PC-9 (cell line): ENCODE results near the gene GOLGA6D. TPM values are rescaled to one million over a fixed set of nuclear protein-coding genes. Genes with fewer than 3 reads are reported as not detected.

Experiments used
- BruUV-seq: library from RNA; stranded (reverse); fragments of 400-500 nt; replicated peaks from 2 replicates; lab custom pipeline; 2021; lab: Mats Ljungman, UMichigan
- CTCF ChIA-PET: fragments of 300-600 bp; sonication (Branson Sonifier 250); formaldehyde crosslinking; loops from one replicate; lab custom pipeline; 2022; ENCODE audit warnings: antibody characterized with exemption; lab: Charles Lee
- POLR2A ChIA-PET: fragments of 300-600 bp; sonication (Branson Sonifier 250); formaldehyde crosslinking; loops from one replicate; lab custom pipeline; 2022; ENCODE audit warnings: antibody characterized with exemption; ENCODE audit not compliant: unreplicated experiment; lab: Charles Lee
- DNase-seq, 2 experiments: peaks; one replicate each; pipeline versions ENCODE4 v3.0.0 to v3.0.0-alpha.2; 2015 to 2022; ENCODE audit warnings: mixed read lengths in 1 of 2
- H2AFZ ChIP-seq: fragments of 200-600 bp; sonication (generic); 2 replicates; pipeline ENCODE4 v1.8.1; 2017; ENCODE audit warnings: antibody characterized with exemption
- H3F3A ChIP-seq: fragments of 200-600 bp; sonication (generic); 2 replicates; pipeline ENCODE4 v1.8.1; 2017; ENCODE audit warnings: antibody characterized with exemption, mild to moderate bottlenecking, low read depth; ENCODE audit not compliant: insufficient read depth
- H3K27ac ChIP-seq: fragments of 200-600 bp; sonication (generic); 2 replicates; pipeline ENCODE4 v1.6.1; 2016; ENCODE audit warnings: mixed run types
- H3K27me3 ChIP-seq: fragments of 200-600 bp; sonication (generic); 2 replicates; pipeline ENCODE4 v1.6.1; 2016; ENCODE audit warnings: low read depth, mixed run types; ENCODE audit not compliant: insufficient read depth
- H3K36me3 ChIP-seq: fragments of 200-600 bp; sonication (generic); 2 replicates; pipeline ENCODE4 v1.6.1; 2016; ENCODE audit warnings: low read depth, mixed run types
- H3K4me1 ChIP-seq: fragments of 200-600 bp; sonication (generic); replicated peaks from 2 replicates; pipeline ENCODE4 v1.6.1; 2016; ENCODE audit warnings: mixed run types; ENCODE audit not compliant: insufficient read depth
- H3K4me2 ChIP-seq: fragments of 200-600 bp; sonication (generic); 2 replicates; pipeline ENCODE4 v1.6.1; 2017; ENCODE audit warnings: mixed run types
- H3K4me3 ChIP-seq: fragments of 200-600 bp; sonication (generic); 2 replicates; pipeline ENCODE4 v1.6.1; 2016; ENCODE audit warnings: mixed run types
- H3K79me2 ChIP-seq: fragments of 200-600 bp; sonication (generic); 2 replicates; pipeline ENCODE4 v1.6.1; 2017; ENCODE audit warnings: low read depth, mixed run types
- H3K9me2 ChIP-seq: fragments of 200-600 bp; sonication (generic); 2 replicates; pipeline ENCODE4 v1.8.1; 2017; ENCODE audit warnings: mild to moderate bottlenecking; ENCODE audit not compliant: insufficient read depth
- H3K9me3 ChIP-seq: fragments of 200-600 bp; sonication (generic); 2 replicates; pipeline ENCODE4 v1.8.1; 2016; ENCODE audit warnings: low read depth; ENCODE audit not compliant: insufficient read depth
- H4K20me1 ChIP-seq: fragments of 200-600 bp; sonication (generic); 2 replicates; pipeline ENCODE4 v1.8.1; 2017; ENCODE audit not compliant: insufficient read depth
- CTCF ChIP-seq: fragments of 200-600 bp; sonication (generic); conservative IDR thresholded peaks from 2 replicates; pipeline ENCODE4 v1.6.1; 2017; ENCODE audit warnings: mixed run types, antibody characterized with exemption, mild to moderate bottlenecking, moderate library complexity
- EZH2 ChIP-seq: fragments of 200-600 bp; sonication (generic); IDR thresholded peaks from 2 replicates; pipeline ENCODE4 v1.8.0; 2017; ENCODE audit warnings: antibody characterized with exemption, low read depth
- intact Hi-C: fragments of 100-400 bp; cut with micrococcal nuclease; formaldehyde crosslinking; loops from one replicate; pipeline ENCODE4 v1.10.0; 2022; ENCODE audit not compliant: unreplicated experiment
- total RNA-seq: library from RNA; stranded (reverse); gene quantifications from 2 replicates; pipeline ENCODE4 v1.2.3, GENCODE V29; 2021

Gene GOLGA6D
- total RNA-seq, 1 experiment from 2014 or later = not detected

DNA sequence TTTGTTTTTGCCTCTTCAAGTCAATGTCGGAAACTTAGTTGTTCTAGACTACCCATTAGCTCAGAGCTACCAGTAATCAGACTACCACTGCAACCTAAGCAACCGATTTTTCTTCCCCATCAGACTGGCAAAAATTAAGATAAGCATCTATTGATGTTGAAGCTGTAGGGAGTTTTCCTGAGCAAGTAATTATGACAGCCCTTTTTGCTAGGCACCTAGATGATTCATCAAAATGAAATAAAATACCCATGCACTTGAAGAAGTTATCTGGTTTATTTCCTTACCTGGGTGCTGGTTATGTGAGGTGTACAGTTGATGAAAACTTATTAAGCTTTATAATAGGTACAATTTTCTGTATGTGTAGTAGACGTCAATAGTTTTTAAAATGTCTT is 52.7 kb downstream of the GOLGA6D start:
- Histone ChIP-seq H3F3A (no peaks in the 10 kb centered on the region; the same call in 1 of the 2 replicates), H3K9me3 (no peaks in the 10 kb centered on the region), H3K27me3 (no peaks in the 10 kb centered on the region), H3K9me2 (no peaks in the 10 kb centered on the region), H3K79me2 (peaks cover 10% of the 10 kb centered on the region; the same call in 1 of the 2 replicates), H4K20me1 (no peaks in the 10 kb centered on the region), H2AFZ (peak overlapping the region; percentile 80), H3K4me1 (peaks cover 15% of the 10 kb centered on the region; the same call in 1 of the 2 replicates), H3K27ac (0 out of 2 replicates have a peak overlapping the region, but pooled peaks have one; percentile 2), H3K4me3 (peak overlapping the region; percentile 63), H3K36me3 (no peaks in the 10 kb centered on the region), H3K4me2 (peak overlapping the region; percentile 81)
- TSS peak; percentile 73 for BruUV-seq
- TF ChIP-seq CTCF = no peak
- TF ChIP-seq EZH2 = no peak
- intact Hi-C loops = no loop called here
- ChIA-PET POLR2A (interaction anchor here (0.6 kb wide), 2 partner anchors 121 to 278 kb away, joined by 3 read pairs; no protein-coding TSS in a partner anchor), CTCF (no interaction called here)
- DNase-seq = no peak

DNA sequence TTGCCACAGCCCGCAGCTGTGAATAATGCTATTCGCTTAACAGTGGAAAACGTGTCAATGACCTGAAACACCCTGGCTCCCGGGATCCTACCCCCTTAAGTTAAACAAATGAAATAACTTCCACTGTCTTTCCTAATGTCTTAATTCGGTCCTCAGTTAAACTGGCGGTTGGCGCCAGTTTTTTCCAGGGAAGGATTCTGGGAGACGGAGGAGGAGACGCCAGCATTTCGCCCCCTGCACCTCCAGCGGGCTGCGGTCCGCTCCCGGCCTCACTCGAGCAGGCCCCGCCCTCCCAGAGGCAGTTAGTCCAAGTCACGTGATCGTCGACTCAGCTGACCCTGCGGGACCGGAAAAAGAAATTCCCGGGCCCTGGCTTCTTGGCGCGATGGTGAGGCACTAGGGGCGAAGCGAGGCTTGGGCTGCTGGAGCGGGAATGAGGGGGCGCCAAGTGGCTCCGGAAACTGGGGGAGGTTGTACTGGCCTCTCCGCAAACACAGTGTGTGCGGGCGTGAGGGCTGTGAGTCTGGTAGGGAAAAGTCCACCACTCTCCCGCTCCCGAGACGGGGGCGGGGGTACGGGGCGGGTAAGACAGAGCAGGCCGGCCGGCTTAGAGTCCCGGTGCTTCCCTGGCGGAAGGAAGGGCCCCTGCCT is 53.2 kb downstream of the GOLGA6D start, which contains the start of gene COMMD4:
Gene COMMD4, plus strand, starts transcription at position 359 of the 651 bp plus-strand sequence. Its CDS starts 27 bp downstream, at position 386.
- POLR2A ChIA-PET = interaction anchor here (0.7 kb wide), 1 partner anchor 460 kb away, joined by 3 read pairs; no protein-coding TSS in a partner anchor
- no peak for TF ChIP-seq EZH2
- TF ChIP-seq CTCF = no peak
- Histone ChIP-seq H3F3A (no peaks in the 10 kb centered on the region; the same call in 1 of the 2 replicates), H3K79me2 (peaks cover 10% of the 10 kb centered on the region; the same call in 1 of the 2 replicates), H3K36me3 (no peaks in the 10 kb centered on the region; the same call in 1 of the 2 replicates), H3K4me1 (peaks cover 15% of the 10 kb centered on the region; the same call in 1 of the 2 replicates), H3K27me3 (no peaks in the 10 kb centered on the region), H4K20me1 (no peaks in the 10 kb centered on the region), H3K4me3 (peak within 1 kb of the TSS; percentile 63), H3K9me2 (no peaks in the 10 kb centered on the region), H3K27ac (0 out of 2 replicates have a peak within 1 kb of the TSS, but pooled peaks have one; percentile 2), H3K4me2 (peak within 1 kb of the TSS; percentile 81), H3K9me3 (no peaks in the 10 kb centered on the region), H2AFZ (peak within 1 kb of the TSS; percentile 80)
- intact Hi-C loops = no loop called here
- CTCF ChIA-PET = no interaction called here
- no TSS peak for BruUV-seq
- peak; percentile 85 to 92 for DNase-seq

DNA sequence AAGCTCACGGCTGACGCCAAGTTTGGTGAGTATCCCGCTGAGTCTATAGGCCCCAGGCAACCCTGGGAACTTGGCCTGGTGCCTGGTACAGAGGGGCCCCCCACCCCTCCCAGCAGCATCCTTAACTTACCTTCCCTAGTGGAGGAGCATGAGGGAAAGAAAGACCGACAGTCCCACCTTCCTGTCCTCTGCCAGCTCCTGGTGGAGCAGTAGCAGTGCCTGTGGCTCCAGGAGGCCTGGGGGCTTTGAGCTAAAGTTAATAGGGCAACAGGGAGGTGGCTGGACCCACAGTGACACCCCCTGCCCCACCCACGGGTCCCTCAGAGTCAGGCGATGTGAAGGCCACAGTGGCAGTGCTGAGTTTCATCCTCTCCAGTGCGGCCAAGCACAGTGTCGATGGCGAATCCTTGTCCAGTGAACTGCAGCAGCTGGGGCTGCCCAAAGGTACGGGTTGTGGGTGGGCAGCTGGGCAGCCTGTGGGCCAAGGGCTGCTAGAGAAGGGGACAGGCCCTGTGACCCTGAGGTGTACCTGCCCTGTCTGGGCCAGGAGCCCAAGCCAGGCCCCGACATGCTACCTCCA is 56.1 kb downstream of the GOLGA6D start:
- TF ChIP-seq EZH2 (no peak), CTCF (no peak)
- Histone ChIP-seq H3K27ac (no peak overlapping the region), H3K27me3 (no peaks in the 10 kb centered on the region), H3K9me3 (no peaks in the 10 kb centered on the region), H3K4me3 (no peak overlapping the region), H3K4me1 (peaks cover 15% of the 10 kb centered on the region; the same call in 1 of the 2 replicates), H3F3A (no peaks in the 10 kb centered on the region; the same call in 1 of the 2 replicates), H3K36me3 (no peaks in the 10 kb centered on the region; the same call in 1 of the 2 replicates), H3K79me2 (peaks cover 10% of the 10 kb centered on the region; the same call in 1 of the 2 replicates), H3K4me2 (no peak overlapping the region), H4K20me1 (no peaks in the 10 kb centered on the region), H2AFZ (no peak overlapping the region), H3K9me2 (no peaks in the 10 kb centered on the region)
- intact Hi-C loops = no loop called here
- ChIA-PET CTCF (no interaction called here), POLR2A (no interaction called here)
- no peak for DNase-seq
- no TSS peak for BruUV-seq
